Peyer's patch (tissue), 4 donors: ENCODE measurements around the gene ZNF471. TPM values are rescaled to one million over a fixed set of nuclear protein-coding genes. Genes with fewer than 3 reads are reported as not detected.

Source experiments
- DNase-seq, 3 donors: peaks; one replicate each; pipeline ENCODE4 v3.0.0-alpha.2; 2017 to 2019
- H3K27ac ChIP-seq, 4 donors: fragments of 200-600 bp; sonication (generic); one replicate each; pipeline ENCODE4 v1.5.1; 2016 to 2019
- H3K27me3 ChIP-seq, 2 donors: fragments of 200-600 bp; sonication (generic); one replicate each; pipeline ENCODE4 v1.5.1; 2019
- H3K36me3 ChIP-seq, 3 donors: fragments of 200-600 bp; sonication (generic); one replicate each; pipeline ENCODE4 v1.5.1; 2016 to 2019
- H3K4me1 ChIP-seq, 4 donors: fragments of 200-600 bp; sonication (generic); one replicate each; pipeline ENCODE4 v1.5.1; 2016 to 2019
- H3K4me3 ChIP-seq, 4 donors: fragments of 200-600 bp; sonication (generic); 1 replicate in 3 of 4; 2 replicates in 1 of 4; pipeline ENCODE4 v1.5.1; 2016 to 2019; ENCODE audit warnings: mild to moderate bottlenecking in 1 of 4
- H3K9me3 ChIP-seq, 4 donors: fragments of 200-600 bp; sonication (generic); one replicate each; pipeline ENCODE4 v1.5.1; 2016 to 2019; ENCODE audit warnings: mild to moderate bottlenecking in 1 of 4
- CTCF ChIP-seq, 6 experiments: fragments of 450-650 bp in 4 of 6; fragments of 200-600 bp in 2 of 6; sonication (generic) in 1 of 6; IDR thresholded peaks; one replicate each; pipeline ENCODE4 v1.5.1; 2017 to 2019; ENCODE audit warnings: antibody characterized with exemption in 6 of 6, mild to moderate bottlenecking in 3 of 6, moderate library complexity in 1 of 6
- POLR2A ChIP-seq, 2 donors: fragments of 450-650 bp; IDR thresholded peaks; one replicate each; pipeline ENCODE4 v1.5.1; 2017; ENCODE audit warnings: antibody characterized with exemption in 2 of 2, mild to moderate bottlenecking in 2 of 2, moderate library complexity in 2 of 2
- total RNA-seq, 4 donors: library from RNA; depleted of rRNA; stranded (reverse); fragments of >200 nt; gene quantifications; one replicate each; pipeline ENCODE4 v1.1.0, GENCODE V29; 2016

ZNF471 gene
- total RNA-seq, 4 donors from 2014 or later, result 1.1 to 7.4 (median 2.1) TPM

GRCh38 chr19:56538254-56538760 lies 30.7 kb downstream of the ZNF471 start:
- Histone ChIP-seq H3K27me3 (no peaks in the 10 kb centered on the region), H3K4me3 (peak overlapping the region; percentile 50 to 82 (median 62)), H3K9me3 (peaks cover 0 to 45% (median 17%) of the 10 kb centered on the region in 4 donors), H3K36me3 (peaks cover 0 to 13% (median 0%) of the 10 kb centered on the region in 3 donors), H3K27ac (peak overlapping the region; percentile 75 to 95 (median 87)), H3K4me1 (peaks cover 0 to 9% (median 0%) of the 10 kb centered on the region in 4 donors)
- no peak for TF ChIP-seq POLR2A (IDR thresholded peaks at IDR 0.05)
- TF ChIP-seq CTCF (IDR thresholded peaks at IDR 0.05), result no peak
- peak; percentile 75 to 93 (median 87) for DNase-seq

- Histone ChIP-seq H3K4me3 (peak within 1 kb of the TSS; percentile 56 to 82 (median 62)), H3K9me3 (peaks cover 0 to 45% (median 14%) of the 10 kb centered on the region in 4 donors), H3K27ac (peak within 1 kb of the TSS; percentile 75 to 95 (median 87)), H3K4me1 (peaks cover 0 to 9% (median 0%) of the 10 kb centered on the region in 4 donors), H3K36me3 (peaks cover 0 to 13% (median 0%) of the 10 kb centered on the region in 3 donors), H3K27me3 (no peaks in the 10 kb centered on the region)
- peak; percentile 70 to 89 (median 78) for DNase-seq
- no peak for TF ChIP-seq CTCF (IDR thresholded peaks at IDR 0.05)
- TF ChIP-seq POLR2A (IDR thresholded peaks at IDR 0.05), result no peak
Observed at GRCh38 chr19:56538761-56539263, 31.2 kb downstream of the ZNF471 start, which contains the start of gene ZFP28. ZFP28 (plus strand) TSS chr19:56538948; CDS start chr19:56539019, 71 bp downstream.

GRCh38 chr19:56543776-56544175 lies 36.1 kb downstream of the ZNF471 start:
- Histone ChIP-seq H3K9me3 (peaks cover 0 to 54% (median 6%) of the 10 kb centered on the region in 4 donors), H3K27me3 (no peaks in the 10 kb centered on the region), H3K36me3 (peaks cover 0 to 26% (median 0%) of the 10 kb centered on the region in 3 donors), H3K4me1 (peaks cover 0 to 9% (median 0%) of the 10 kb centered on the region in 4 donors), H3K4me3 (no peak overlapping the region), H3K27ac (no peak overlapping the region)
- no peak for DNase-seq
- no peak for TF ChIP-seq POLR2A (IDR thresholded peaks at IDR 0.05)
- no peak for TF ChIP-seq CTCF (IDR thresholded peaks at IDR 0.05)

DNA sequence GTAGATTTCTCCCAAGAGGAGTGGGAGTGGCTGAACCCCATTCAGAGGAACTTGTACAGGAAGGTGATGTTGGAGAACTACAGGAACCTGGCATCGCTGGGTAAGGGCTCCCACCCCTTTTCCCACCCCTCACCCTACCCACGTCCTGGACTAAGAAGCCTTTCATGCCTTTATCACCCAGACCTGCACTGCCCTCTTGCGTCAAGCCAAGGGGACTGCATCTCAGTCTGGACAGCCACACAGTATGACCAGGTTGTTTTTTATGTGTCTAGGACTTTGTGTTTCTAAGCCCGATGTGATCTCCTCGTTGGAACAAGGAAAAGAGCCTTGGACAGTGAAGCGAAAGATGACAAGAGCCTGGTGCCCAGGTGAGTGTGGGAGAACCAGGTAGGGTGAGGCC lies 39.9 kb downstream of the ZNF471 start:
- Histone ChIP-seq H3K36me3 (peaks cover 0 to 41% (median 0%) of the 10 kb centered on the region in 3 donors), H3K9me3 (peaks cover 0 to 80% (median 8%) of the 10 kb centered on the region in 4 donors), H3K4me3 (no peak overlapping the region), H3K27ac (no peak overlapping the region), H3K4me1 (no peaks in the 10 kb centered on the region), H3K27me3 (no peaks in the 10 kb centered on the region)
- TF ChIP-seq CTCF (IDR thresholded peaks at IDR 0.05) (no peak), POLR2A (IDR thresholded peaks at IDR 0.05) (no peak)
- no peak for DNase-seq

- Histone ChIP-seq H3K9me3 (peaks cover 0 to 94% (median 15%) of the 10 kb centered on the region in 4 donors), H3K36me3 (peaks cover 0 to 44% (median 0%) of the 10 kb centered on the region in 3 donors)
Observed at GRCh38 chr19:56554272-56554869, 46.7 kb downstream of the ZNF471 start.

More at GRCh38 chr19:56554272-56554869, 46.7 kb downstream of the ZNF471 start:
- H3K4me3 ChIP-seq, result no peak overlapping the region
- H3K27ac ChIP-seq, result no peak overlapping the region
- H3K27me3 ChIP-seq, result no peaks in the 10 kb centered on the region
- TF ChIP-seq CTCF (IDR thresholded peaks at IDR 0.05) (no peak), POLR2A (IDR thresholded peaks at IDR 0.05) (no peak)
- H3K4me1 ChIP-seq, result no peaks in the 10 kb centered on the region
- no peak for DNase-seq
